ENCODE results near the gene SLC9B1.
"Not testable (repeated sequence)": the region's sequence is repeated elsewhere in the genome, so short reads cannot be mapped to it uniquely, and the experiment has no call there.

Gene SLC9B1

DNA sequence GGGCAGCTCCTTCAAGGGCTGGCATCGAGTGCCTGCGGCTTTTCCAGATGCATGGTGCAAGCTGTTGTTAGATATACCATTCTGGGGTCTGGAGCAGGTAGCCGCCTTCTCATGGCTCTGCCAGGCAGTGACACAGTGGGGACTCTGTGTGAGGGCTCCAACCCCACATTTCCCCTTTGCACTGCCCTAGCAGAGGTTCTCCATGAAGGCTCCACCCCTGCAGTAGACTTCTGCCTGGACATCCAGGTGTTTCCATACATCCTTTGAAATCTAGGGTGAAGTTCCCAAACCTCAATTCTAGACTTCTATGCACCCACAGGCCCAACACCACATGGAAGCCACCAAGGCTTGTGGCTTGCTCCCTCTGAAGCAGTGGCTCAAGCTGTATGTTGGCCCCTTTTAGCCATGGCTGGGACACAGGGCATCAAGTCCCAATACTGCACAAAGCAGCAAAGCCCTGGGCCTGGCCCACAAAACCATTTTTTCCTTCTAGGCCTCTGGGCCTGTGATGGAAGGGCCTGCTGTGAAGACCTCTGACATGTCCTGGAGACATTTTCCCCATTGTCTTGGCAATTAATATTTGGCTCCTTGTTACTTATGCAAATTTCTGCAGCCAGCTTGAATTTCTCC is 141.9 kb downstream of the SLC9B1 start:
- DNase-seq, result not testable (repeated sequence)

DNA sequence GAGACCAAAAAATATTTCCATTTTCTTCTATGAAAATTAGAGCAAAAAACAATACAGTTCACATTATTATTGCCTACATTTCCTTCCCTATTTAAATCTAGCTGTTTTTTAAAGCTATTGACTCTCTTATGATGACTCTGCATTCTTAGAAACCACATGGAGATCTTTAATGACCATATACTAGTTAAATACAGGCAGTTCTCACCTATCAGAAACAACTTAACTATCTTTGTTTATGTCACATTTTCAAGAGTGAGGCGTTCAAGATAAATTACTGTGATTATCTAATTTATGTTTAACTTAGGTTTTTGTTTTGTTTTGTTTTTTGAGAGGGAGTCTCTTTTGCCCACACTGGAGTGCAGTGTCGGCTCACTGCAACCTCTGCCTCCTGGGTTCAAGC is 147.7 kb downstream of the SLC9B1 start:
- DNase-seq, result no peak

DNA sequence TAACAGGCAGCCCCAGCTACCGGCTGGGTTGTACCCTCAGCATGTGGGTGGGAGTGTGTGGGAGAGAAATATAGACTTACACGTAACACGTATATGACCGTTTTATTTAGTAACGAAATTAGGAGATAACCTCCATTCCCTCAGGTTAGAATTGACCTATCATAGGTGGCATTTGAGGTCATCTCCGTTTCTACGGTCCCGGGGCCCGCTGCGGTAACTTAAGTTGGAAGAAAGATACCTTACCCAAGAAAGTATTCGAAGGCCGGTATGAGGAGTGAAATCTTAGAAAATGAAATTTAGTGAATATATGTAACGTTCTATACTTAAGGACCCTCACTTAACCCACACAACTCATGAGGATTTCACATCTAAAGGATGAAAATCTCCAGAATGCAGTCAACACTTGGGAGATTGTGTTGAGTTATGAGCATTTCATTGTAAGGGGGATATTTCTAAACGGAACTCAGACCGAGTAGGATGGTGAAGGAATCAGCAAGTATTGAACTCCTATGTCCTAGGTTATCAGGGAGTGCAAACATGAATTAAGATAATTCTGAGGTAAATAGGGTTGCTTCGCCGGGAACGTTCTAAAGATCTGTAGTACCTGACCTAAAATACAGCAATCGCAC is 149.8 kb downstream of the SLC9B1 start:
- peak; percentile 70 for DNase-seq

DNA sequence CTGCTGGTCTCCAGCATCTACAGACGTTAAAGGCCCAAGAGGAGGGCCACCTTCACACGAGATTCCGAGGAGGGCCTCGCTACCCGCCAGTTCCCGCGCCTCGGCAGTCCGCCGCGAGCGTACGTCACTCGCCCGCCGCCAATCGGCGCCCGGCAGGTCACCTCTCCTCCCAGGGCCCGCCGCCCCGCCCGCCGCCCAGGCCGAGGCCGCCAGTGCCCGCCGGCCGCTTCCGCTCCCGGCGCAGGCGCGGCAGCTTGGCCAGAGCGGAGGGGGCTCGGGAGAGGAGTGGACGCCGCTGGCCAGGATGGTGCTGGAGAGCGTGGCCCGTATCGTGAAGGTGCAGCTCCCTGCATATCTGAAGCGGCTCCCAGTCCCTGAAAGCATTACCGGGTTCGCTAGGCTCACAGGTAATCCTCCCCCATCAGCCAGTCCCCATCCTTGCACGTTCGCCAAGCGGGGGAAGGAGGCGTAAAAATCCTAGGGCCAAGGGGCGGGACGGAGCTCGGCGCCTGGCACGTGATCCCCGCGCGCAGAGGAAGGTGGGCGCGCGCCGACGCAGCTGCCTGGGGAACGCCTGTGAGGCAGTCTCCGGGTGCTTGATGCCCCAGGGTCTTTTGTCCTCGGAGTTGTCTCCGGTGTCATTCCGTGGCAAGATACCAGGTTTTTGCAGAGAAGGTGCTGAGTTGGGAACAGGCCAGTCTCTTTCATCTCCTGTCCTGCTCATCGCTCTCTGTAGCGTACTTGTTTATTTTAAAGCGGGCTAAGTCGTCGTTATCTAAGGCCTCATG is 150.5 kb downstream of the SLC9B1 start, which contains the start of gene CISD2:
TSS of gene CISD2 (plus strand) at position 212 of the 788 bp plus-strand sequence. CDS start at position 305, 93 bp downstream.
- DNase-seq, result peak; percentile 82

DNA sequence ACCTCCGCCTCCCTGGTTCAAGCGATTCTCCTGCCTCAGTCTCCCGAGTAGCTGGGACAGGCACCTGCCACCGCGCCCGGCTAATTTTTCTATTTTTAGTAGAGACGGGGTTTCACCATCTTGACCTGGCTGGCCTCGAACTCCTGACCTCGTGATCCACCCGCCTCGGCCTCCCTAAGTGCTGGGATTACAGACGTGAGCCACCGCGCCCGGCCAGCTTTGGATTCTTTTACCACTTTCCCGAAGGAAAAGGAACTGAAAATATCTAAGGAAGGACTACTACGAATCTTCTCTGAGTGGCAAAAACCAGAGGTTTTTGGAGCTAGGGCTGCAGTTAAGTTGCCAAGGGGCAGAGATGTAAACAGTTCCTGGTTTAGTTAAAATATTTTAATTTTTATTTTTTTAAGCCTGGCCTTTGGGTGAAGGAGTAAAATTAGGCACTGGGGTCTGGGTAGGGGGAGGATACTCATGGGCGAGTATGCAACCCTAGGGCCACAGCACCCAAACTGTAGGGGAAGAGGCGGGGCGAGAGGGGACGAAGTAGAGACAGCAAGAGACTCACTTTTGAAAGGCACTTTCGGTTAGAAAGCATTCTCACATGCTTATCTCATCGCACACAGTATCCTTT is 151.2 kb downstream of the SLC9B1 start:
- no peak for DNase-seq

DNA sequence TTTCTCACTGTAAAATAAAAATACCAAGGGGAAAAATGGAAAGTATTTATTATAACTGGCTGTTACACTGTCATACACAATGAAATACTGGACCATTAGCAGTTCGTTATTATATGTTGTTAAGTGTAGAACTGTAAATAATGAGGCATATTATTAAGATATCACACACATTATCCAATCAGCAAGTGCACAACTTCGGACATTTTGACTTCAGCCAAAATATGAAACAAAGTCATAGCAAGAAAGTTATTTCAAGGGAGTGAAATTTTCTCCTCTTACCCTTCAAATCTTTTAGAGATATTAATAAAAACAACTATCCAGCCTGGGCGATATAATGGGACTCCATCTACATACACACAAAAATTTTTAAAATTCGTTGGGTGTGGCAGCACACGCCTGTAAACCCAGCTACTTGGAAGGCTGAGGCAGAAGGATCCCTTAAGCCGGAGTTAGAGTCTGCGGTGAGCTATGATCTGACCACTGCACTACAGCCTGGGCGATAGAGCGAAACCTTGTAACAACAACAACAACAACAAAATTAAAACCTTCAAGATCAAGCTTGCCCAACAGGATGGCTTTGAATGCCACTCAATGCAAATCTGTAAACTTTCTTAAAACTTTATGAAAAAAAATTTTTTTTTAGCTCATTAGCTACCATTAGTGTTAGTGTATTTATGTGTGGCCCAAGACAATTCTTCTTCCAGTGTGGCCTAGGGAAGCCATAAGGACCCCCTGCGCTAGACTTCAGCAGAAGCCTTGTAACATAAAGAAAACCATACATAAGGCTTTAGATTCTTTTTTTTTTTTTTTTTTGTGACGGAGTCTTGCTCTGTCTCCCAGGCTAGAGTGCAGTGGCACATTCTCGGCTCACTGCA is 152.0 kb downstream of the SLC9B1 start:
- no peak for DNase-seq

DNA sequence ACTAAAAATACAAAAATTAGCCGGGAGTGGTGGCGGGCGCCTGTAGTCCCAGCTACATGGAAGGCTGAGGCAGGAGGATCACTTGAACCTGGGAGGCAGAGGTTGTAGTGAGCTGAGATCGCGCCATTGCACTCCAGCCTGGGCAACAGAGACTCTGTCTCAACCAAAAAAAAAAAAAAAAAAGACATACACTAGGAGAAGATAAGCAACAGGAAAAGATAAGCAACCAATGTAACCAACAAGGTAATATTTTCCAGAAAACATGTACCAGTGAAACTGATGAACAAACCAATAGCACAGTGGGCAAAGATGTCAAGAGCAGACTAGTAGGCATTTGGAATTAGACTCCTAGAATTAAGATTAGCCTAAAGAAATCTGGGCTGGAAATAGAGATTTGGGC is 154.2 kb downstream of the SLC9B1 start:
- DNase-seq, result not testable (repeated sequence)

DNA sequence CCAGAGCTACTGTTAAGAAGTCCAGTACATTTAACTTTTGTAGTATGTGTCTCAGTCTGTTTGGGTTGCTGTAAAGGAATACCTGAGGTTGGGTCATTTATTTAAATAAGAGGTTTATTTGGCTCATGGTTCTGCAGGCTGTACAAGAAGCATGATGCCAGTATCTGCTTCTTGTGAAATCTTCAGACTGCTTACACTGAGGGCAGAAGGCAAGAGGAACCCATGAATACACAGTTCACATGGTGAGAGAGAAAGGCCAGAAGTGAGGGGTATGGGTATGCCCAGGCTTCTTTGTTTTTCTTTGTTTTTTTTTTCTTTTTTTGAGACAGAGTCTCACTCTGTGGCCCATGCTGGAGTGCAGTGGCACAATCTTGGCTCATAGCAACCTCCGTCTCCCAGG is 156.8 kb downstream of the SLC9B1 start:
- DNase-seq, result no peak

DNA sequence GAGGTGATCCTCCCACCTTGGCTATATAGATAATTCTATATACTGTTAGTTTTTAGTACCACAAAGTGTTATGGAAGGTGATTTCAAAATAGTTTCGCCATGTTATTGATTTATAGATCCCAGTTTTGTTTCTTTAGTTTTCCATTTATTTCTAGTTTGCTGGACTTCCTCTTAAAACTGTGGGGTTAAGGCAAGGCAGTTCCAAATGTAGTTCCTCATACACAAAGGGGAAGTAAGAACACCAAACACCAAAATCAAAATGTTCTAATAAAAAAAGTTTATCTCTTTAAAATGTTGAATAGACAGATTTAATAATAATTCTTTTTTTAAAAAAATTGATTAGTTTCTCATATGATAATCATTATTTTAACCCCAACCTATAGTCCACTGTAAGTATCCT is 157.5 kb downstream of the SLC9B1 start:
- no peak for DNase-seq

DNA sequence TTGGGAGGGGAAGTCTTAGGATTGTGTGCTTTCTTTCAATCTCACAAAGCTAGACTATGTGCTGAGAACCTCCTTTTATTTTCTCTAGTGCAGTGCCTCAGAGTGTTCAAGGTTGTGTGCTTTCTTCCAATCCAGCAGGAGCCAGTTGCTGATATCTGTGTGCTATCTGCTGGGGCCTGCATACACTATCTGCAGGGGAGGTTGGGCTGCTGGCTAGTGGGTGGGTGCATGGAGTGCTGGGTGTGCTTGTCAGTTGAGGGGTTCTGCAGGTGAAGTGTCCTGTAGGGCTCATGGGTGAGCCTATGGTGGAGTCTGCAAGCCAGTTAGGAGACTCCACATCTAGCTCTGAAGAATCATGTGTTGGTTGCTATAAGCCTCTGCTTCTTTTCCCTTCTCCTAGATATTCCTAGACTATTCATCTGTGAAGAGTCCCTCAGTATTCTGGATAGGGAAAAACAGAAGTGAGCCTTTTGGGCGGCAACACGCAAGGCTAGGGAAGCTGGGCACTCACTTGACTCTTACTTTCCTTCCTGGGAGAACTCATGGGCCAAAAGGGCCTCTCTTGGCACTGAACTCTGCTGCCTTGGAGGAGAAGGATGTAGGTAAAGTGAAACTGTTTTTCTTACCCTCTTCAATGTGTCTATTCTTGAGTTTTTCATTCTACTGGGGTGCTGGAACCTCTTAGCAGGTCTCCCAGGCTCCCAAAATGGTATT is 158.7 kb downstream of the SLC9B1 start:
- no peak for DNase-seq

DNA sequence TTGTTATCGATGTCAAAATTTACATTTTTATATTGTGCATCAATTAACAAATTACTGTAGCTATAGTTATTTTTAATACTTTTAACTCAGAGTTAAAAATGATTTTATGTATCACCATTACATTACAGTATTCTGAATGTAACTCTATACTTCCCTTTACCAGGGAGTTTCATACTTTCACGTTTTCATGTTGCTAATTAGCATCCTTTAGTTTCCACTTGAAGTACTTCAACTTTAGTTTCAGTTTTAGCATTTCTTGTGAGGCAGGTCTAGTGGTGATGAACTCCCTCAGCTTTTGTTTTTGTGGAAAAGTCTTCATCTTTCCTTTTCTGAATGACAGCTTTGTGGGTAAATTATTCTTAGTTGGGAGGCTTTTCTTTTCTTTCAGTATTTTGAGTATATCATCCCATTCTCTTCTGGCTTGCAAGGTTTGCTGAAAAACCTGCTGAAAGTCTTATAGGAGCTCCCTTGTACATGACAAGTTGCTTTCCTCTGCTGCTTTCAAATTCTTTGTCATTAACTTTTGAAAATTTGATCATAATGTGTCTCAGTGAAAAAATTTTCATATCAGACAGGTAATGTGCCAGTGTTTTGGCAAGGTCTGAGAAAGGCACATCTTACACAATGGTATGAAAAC is 160.6 kb downstream of the SLC9B1 start:
- DNase-seq, result no peak

Data from activated T-cell treated with anti-CD3 and anti-CD28 coated beads for 4 hours (primary cell).